Esophagus muscularis mucosa (tissue), 4 donors: ENCODE measurements around the gene TRRAP. TPM values are rescaled to one million over a fixed set of nuclear protein-coding genes. Genes with fewer than 3 reads are reported as not detected.

Experiments used
- DNase-seq: peaks from one replicate; pipeline ENCODE4 v3.0.0-alpha.2; 2017; ENCODE audit errors: extremely low spot score
- H3K27ac ChIP-seq, 4 donors: fragments of 200-600 bp; sonication (generic); replicated peaks in 1 of 4; 1 replicate in 3 of 4; 2 replicates in 1 of 4; pipeline ENCODE4 v1.5.1; 2016 to 2019; ENCODE audit warnings: mild to moderate bottlenecking in 1 of 4
- H3K27me3 ChIP-seq, 4 donors: fragments of 200-600 bp; sonication (generic); one replicate each; pipeline versions ENCODE4 v1.5.1 to v1.6.0; 2016 to 2019
- H3K36me3 ChIP-seq, 4 donors: fragments of 200-600 bp; sonication (generic); one replicate each; pipeline ENCODE4 v1.5.1; 2016 to 2019
- H3K4me1 ChIP-seq, 4 donors: fragments of 200-600 bp; sonication (generic); one replicate each; pipeline ENCODE4 v1.5.1; 2016 to 2019
- H3K4me3 ChIP-seq, 4 donors: fragments of 200-600 bp; sonication (generic); 1 replicate in 2 of 4; 2 replicates in 2 of 4; pipeline ENCODE4 v1.5.1; 2016 to 2019; ENCODE audit warnings: mild to moderate bottlenecking in 4 of 4, moderate library complexity in 1 of 4
- H3K9me3 ChIP-seq, 4 donors: fragments of 200-600 bp; sonication (generic); 1 replicate in 3 of 4; 2 replicates in 1 of 4; pipeline ENCODE4 v1.5.1; 2016 to 2019
- EP300 ChIP-seq: sonication (generic); formaldehyde crosslinking; IDR thresholded peaks from one replicate; pipeline ENCODE4 v1.6.1; 2017; ENCODE audit warnings: antibody characterized with exemption
- POLR2A ChIP-seq: fragments of 450-650 bp; IDR thresholded peaks from one replicate; pipeline ENCODE4 v1.6.1; 2017; ENCODE audit warnings: antibody characterized with exemption, moderate library complexity, mild to moderate bottlenecking, low read depth
- POLR2AphosphoS5 ChIP-seq, 2 donors: sonication (generic); formaldehyde crosslinking; IDR thresholded peaks; one replicate each; pipeline ENCODE4 v1.6.1; 2017; ENCODE audit warnings: antibody characterized with exemption in 2 of 2
- WGBS: methylation state at CpG from one replicate; pipeline ENCODE4 v1.1.5; 2018; 5-methylcytosine and 5-hydroxymethylcytosine counted together
- intact Hi-C: fragments of 100-400 bp; cut with DNase I; formaldehyde crosslinking; loops from one replicate; pipeline ENCODE4 v1.15.1; 2023
- total RNA-seq, 4 donors: library from RNA; depleted of rRNA; stranded (reverse); fragments of >200 nt; gene quantifications; one replicate each; pipeline versions ENCODE4 v1.1.0 to v1.2.1, GENCODE V29; 2016
- TF ChIP-seq, protein P1 (sequence below), 3 experiments: fragments of 200-600 bp in 2 of 3; fragments of 450-650 bp in 1 of 3; sonication (generic) in 2 of 3; IDR thresholded peaks; one replicate each; pipeline ENCODE4 v1.5.1; 2017 to 2019; ENCODE audit warnings: antibody characterized with exemption in 3 of 3, mild to moderate bottlenecking in 2 of 3, moderate library complexity in 1 of 3

Gene TRRAP
- total RNA-seq, 4 donors from 2014 or later, result 22.9 to 38.0 (median 29.7) TPM

DNA sequence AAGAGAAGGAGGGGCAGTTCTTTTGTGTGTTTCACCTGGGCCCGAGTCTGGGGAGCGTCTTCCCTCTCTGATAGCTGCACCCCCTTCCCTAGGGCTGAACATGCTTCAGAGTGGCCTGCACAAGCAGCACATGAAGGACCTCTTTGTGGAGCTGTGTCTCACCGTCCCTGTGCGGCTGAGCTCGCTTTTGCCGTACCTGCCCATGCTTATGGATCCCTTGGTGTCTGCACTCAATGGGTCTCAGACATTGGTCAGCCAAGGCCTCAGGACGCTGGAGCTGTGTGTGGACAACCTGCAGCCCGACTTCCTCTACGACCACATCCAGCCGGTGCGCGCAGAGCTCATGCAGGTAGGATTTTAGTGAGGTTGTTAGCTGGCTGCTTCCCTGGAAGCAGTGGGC, 39.0 kb downstream of the TRRAP start:
- Histone ChIP-seq H3K27ac (no peak overlapping the region), H3K4me3 (no peak overlapping the region), H3K36me3 (peaks cover 57 to 98% (median 92%) of the 10 kb centered on the region in 4 donors), H3K9me3 (no peaks in the 10 kb centered on the region), H3K4me1 (peaks cover 0 to under 1% (median 0%) of the 10 kb centered on the region in 4 donors), H3K27me3 (no peaks in the 10 kb centered on the region)
- TF ChIP-seq POLR2A (no peak), EP300 (no peak), POLR2AphosphoS5 (IDR thresholded peaks at IDR 0.05) (no peak)
- TF ChIP-seq, protein P1, sequence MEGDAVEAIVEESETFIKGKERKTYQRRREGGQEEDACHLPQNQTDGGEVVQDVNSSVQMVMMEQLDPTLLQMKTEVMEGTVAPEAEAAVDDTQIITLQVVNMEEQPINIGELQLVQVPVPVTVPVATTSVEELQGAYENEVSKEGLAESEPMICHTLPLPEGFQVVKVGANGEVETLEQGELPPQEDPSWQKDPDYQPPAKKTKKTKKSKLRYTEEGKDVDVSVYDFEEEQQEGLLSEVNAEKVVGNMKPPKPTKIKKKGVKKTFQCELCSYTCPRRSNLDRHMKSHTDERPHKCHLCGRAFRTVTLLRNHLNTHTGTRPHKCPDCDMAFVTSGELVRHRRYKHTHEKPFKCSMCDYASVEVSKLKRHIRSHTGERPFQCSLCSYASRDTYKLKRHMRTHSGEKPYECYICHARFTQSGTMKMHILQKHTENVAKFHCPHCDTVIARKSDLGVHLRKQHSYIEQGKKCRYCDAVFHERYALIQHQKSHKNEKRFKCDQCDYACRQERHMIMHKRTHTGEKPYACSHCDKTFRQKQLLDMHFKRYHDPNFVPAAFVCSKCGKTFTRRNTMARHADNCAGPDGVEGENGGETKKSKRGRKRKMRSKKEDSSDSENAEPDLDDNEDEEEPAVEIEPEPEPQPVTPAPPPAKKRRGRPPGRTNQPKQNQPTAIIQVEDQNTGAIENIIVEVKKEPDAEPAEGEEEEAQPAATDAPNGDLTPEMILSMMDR (IDR thresholded peaks at IDR 0.05), result no peak
- 95% methylated on average over 12 of the region's 12 CpGs for WGBS
- intact Hi-C loops, result no loop called here
- DNase-seq, result no peak

DNA sequence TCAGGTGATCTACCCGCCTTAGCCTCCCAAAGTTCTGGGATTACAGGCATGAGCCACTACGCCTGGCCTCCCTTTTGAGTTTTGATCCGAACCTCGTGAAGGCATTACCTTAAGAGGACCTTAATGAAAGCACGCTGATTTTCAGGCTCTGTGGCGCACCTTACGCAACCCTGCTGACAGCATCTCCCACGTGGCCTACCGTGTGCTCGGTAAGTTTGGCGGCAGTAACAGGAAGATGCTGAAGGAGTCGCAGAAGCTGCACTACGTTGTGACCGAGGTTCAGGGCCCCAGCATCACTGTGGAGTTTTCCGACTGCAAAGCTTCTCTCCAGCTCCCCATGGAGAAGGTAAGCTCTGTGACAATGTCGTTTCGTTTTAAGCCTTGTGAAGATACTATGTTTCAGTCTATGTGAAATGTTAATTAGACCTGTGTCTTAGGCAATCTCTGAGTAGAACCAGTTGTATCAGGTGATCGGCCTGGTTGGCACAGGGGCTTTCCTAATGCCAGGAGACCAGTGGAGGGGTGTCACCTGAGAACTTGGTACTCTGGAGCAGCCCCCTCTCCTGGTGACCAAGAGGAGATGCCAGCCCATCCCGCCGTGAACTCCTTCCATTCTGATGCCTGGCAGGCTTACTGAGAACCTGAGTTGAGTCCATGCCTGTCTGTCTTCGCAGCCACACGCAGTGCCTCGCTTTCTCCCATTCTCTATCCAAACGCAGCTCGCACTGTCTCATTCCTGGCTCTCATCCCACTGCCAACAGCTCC, 43.5 kb downstream of the TRRAP start:
- Histone ChIP-seq H3K4me3 (no peak overlapping the region), H3K4me1 (peaks cover 0 to 5% (median 0%) of the 10 kb centered on the region in 4 donors), H3K9me3 (no peaks in the 10 kb centered on the region), H3K27ac (no peak overlapping the region), H3K27me3 (no peaks in the 10 kb centered on the region), H3K36me3 (peaks cover 70 to 100% (median 99%) of the 10 kb centered on the region in 4 donors)
- 92% methylated on average over 22 of the region's 25 CpGs for WGBS
- no peak for TF ChIP-seq POLR2A
- TF ChIP-seq, protein P1 (IDR thresholded peaks at IDR 0.05), result no peak
- no peak for TF ChIP-seq POLR2AphosphoS5 (IDR thresholded peaks at IDR 0.05)
- no peak for TF ChIP-seq EP300
- no peak for DNase-seq
- intact Hi-C loops, result no loop called here

DNA sequence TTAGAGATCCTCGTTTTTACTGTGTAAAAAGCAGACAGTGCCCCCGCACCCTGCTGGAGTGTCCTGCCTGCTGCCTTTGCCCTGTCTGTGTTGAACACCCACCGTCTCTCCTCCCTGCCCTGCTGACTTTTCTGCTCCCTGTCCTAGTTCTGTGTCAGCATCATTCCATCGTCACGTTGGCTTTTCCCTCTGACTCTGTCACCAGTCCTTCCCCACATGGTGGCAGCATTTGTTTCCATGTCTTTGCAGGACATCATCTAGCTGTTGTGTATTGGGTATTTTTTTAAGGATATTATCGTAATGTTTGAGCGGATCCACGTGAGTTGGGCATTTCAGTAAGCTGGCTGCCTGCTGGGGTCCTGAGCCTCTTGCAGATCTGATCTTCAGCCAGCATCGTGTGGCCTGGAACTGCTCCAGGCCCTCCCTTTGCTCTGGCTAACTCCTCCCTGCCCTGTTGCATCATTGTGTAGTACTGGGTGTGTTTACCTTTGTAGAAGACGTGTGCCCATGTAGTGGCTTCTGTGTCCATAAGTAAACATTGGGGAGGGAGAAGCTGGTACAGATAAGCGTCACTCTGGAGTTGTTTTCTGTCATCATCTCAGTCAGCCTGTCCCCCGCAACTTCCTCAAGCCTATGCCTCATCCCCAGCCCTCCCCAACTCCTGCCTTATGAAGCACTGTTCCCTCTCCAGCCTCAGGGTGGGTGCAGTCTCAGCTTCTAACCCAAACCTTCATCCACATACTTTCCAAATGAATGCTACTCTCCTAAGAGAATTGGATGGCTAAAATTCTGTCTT, 44.3 kb downstream of the TRRAP start:
- Histone ChIP-seq H3K27me3 (no peaks in the 10 kb centered on the region), H3K9me3 (no peaks in the 10 kb centered on the region), H3K4me1 (peaks cover 0 to 5% (median 0%) of the 10 kb centered on the region in 4 donors), H3K4me3 (no peak overlapping the region), H3K27ac (no peak overlapping the region), H3K36me3 (peaks cover 70 to 100% (median 99%) of the 10 kb centered on the region in 4 donors)
- no peak for DNase-seq
- TF ChIP-seq, protein P1 (IDR thresholded peaks at IDR 0.05), result no peak
- TF ChIP-seq POLR2AphosphoS5 (IDR thresholded peaks at IDR 0.05) (no peak), POLR2A (no peak), EP300 (no peak)
- WGBS, result 80% methylated on average over 11 of the region's 12 CpGs
- intact Hi-C loops, result no loop called here

DNA sequence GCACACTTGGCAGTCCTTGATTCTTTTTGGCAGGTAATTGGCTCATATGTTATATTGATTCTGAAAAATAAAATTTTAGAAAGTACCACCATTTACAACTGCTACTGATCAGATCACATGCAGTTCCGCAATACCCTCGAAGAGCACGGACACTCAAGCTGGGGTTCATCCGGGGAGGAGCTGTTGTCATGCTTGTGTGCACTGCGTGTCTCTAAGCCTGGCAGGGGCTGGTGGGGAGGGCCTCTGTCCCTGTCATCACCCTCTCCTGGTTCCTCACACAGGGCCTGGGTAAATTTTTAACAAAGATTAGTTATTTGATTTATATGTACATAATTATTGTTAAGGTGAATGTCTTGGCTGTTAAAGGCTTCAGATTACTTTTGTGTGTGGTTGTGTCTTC, 45.2 kb downstream of the TRRAP start:
- TF ChIP-seq POLR2A, result no peak
- TF ChIP-seq POLR2AphosphoS5 (IDR thresholded peaks at IDR 0.05), result no peak
- TF ChIP-seq, protein P1 (IDR thresholded peaks at IDR 0.05), result no peak
- no peak for TF ChIP-seq EP300
- no peak for DNase-seq
- H3K9me3 ChIP-seq, result no peaks in the 10 kb centered on the region
- intact Hi-C loops, result no loop called here
- WGBS, result 97% methylated on average over 5 of the region's 5 CpGs
- no peak overlapping the region for H3K27ac ChIP-seq
- H3K27me3 ChIP-seq, result no peaks in the 10 kb centered on the region
- H3K36me3 ChIP-seq, result peaks cover 73 to 100% (median 99%) of the 10 kb centered on the region in 4 donors
- peaks cover 0 to 5% (median 0%) of the 10 kb centered on the region in 4 donors for H3K4me1 ChIP-seq
- H3K4me3 ChIP-seq, result no peak overlapping the region
